SIG-M5 treated with dmso at 0.1 percent for 504 hours (cell line): ENCODE results near the gene FNDC1.

ENCODE experiments used
- DNase-seq: peaks from one replicate; lab custom pipeline; 2025; ENCODE audit not compliant: unreplicated experiment; lab: John Stamatoyannopoulos, UW

Gene FNDC1

DNA sequence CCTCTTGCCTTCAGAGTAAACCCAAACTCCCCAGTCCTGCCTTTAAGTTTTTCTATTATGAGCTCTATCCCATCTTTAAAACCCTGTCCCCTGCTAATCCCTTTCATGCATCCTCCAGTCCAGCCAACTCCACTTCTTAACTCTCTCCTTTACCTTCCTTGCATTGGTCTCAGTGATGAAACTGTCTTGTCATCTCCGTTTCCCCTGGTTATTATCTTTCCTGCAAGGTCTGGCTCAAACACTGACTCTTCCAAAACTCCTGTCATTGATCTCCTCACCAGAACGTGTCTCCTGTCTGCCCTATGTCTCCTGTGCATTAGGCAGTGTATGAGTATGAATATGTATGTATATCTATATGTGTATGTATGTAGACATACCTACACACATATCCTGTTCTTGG, 11.8 kb upstream of the FNDC1 start:
- no peak for DNase-seq

DNA sequence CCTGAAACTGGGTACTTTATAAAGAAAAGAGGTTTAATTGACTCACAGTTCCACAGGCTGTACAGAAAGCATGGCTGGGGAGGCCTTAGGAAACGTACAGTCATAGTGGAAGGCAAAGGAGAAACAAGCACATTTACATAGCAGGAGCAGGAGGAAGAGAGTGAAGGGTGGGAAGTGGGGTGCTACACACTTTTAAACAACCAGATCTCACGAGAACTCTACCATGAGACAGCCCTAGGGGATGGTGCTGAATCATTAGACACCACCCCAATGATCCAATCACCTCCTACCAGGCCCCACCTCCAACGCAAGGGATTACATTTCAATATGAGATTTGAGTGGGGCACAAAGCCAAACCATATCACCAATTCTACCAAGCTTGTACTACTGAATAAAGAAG, 7.4 kb upstream of the FNDC1 start:
- no peak for DNase-seq

DNA sequence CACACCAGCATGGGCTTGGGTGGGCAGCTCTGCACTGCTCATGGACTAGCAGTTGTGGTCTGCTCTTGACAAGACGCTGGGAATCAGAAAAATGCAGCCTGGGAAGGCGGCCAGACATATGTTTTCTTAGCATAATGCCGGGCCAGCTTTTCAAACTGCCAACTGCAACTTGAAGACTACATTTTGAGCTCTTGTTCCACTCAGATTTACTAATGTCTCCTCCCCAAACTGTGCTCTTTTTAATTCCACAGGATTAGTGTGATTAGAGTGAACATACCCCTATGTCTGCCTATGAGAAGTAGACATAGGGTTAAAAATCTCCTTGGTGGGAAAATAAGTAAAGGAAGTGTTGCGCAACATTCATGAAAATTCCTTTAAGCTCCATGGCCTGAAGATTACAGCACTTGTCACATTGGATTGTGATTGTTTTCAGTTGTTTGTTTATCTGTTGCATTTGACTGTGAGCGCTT, 5.3 kb upstream of the FNDC1 start:
- DNase-seq = no peak

DNA sequence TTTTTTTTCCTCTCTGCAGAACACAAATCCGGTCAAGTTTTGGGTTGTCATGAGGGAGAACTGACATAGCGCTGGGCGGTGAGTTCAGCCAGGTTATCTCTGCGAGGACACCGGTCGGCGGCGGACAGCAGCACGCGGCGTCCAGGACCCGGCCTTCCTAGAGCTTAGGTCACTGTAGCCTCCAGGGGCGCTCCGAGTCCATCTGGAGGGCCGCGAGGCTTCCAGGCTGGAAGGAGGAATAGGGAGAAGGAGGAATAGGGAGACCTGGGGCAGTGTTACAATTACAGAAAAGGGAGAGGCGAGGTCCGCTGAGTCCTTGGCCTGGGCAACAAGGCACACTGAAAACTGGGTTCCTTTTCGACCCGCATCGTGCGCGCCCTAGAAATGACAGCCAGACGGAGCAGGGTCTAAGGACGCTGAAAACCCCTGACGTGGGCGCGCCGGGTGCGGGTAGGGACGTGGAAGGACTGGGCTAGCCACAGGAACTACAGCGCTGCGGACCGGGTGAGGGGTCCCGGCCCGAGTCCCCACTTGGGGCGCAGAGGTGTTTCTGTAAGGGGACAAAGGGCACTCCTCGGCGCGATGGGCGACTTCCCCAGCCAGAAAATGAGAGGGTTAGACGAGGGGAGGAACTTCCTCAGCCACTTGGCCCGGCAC, 536 bp upstream of the FNDC1 start:
- no peak for DNase-seq

DNA sequence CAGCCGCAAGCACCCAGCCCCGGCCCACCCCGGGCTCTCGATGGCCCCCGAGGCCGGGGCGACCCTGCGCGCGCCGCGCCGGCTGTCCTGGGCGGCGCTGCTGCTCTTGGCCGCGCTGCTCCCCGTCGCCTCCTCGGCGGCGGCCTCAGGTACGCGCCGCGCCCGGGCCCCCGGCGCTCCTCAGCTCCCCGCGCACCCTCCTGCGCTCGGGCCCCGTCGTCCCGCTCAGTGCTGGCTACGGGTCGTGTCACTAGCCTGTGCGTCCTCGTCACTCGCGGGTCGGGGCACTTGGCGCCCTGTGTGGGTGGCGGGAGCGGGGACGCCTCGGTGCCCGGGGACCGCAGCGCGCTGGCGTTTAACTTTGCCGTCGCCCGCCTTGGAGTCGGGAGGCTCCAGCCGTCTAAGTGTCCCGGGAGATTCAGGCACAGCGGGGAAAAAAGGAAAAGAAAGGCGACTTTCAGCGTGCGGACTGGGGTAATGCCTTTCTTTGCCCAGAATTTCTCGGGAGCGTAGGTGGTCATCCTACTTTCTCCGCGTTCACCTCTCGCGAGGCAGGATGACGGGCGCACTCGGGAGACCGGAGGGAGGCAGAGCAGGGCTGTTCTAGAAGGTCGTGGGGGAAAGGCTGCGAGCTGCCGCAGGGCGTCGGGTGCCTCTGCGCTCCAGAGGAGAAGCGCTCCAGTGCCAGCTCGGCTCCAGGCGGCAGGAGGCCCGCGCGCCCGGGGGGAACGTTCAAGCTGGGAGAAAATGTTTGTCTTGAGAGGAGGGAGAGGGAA, 545 bp downstream of the FNDC1 start:
- DNase-seq = no peak

DNA sequence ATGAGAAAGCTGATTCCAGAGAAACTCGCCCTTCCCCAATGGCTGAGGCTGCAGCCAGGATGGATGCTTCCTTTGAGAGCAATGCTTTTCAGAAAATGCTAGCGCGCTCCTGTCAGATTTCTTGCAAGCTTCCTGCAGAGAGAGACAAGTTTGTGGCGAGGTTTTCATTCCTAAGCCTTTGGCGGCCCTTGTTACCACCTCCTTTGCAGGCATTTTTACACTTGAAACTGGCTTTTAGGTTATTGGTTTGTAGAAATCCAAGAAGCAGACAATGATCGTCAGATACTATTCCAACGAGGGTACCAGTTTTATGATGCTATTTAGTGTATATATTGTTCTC, 1.1 kb downstream of the FNDC1 start:
- DNase-seq = no peak

DNA sequence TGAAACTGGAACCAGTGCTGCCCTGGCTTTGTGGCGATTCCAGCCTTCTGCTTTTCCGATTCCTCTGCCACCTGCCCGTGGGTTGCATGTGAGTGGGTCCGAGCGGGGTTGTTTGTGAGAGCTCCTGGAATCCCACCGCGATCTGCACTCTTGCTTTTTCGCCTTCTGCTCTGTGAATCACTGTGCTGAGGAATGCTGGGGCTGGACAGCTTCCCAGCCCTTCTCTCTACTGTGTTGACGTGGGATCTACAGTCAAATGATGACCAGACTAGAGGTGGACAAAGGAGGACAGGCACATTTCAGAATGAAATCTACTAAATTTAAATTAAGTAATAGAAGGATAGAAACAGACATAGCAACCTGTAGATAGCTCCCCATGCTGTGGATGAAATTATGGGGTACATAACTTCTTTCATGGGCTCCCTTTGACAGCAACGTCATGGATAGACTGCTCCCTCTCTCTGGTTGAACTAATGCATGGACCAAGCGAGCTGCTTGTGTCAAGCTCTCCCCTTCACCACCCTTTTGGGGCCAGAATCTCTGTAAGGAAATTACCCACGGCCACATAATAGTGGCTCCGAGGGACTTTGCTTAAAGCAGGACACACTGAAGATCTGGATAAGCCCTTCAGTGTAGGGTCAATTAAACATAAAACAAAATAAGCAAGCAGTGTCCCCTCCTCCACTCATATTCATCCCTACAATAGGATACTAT, 2.0 kb downstream of the FNDC1 start:
- DNase-seq = no peak

DNA sequence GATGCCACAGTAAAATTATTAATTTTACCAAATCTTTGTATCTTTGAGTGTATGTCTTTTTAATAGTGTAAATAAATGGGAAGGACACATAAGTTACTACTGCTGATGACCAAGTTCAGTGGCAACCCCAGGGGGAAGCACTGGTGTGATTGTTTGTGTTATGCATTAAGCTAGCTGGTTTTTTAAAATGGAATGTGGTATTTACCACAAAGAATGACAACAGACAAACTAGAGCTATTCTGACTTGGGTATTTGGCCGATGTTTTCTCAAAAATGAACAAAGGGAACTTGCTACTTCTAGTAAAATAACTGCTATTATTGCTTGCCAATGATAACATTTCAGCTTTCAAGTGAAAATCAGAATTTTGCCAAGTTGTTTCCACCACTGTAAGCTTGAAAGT, 2.9 kb downstream of the FNDC1 start:
- DNase-seq = no peak

DNA sequence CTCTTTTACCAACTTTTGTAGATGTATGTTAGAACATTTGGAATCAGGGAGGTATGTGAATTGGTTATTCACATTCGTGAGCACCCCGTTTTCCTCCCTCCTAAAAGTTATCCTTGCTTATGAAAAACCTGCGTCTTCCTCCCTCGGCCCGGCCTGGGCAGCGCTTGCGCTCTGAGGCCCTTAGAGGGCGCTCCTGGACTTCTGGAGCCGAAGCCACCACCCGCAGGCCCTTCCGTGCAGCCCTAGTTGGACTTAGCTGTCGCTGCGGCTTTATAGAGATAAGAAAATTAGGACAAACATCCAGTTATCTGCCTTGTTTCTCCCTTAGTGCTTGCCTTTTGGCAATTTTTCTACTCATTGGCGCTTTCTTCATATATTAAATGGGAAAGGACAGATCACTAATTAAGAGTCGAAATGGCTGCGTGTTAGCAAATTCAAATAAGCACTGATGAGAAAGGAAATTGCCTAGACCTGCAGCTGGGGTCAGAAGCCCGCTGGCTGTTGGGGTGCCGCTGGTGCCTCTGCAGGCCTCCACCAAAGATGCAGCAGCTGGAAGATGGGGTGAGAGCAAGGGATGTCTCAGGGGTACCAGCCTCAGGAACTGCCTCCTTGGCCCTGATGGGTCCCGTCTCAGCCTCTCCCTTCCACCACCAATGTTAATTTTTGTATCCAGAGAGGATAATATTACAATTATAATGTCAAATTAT, 5.2 kb downstream of the FNDC1 start:
- peak; percentile 64 for DNase-seq

DNA sequence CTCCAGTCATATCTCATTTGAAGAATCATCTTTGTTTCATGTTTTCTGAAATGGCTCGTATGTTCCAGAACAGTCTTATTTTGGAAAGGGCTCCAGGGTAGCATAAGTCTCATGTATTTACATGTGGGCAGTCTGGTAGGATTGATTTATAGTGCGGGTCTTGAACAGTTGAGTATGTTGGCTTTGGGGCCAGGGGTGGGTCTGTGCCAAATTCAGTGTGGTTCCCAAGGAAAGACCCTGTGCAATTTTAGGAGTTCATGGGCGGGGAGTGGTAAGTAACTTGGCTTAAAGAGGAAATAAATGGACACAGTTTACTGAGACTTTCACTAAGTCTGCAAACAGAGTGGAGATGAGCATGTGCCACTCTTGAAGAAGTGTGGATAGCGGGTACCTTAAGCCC, 7.7 kb downstream of the FNDC1 start:
- no peak for DNase-seq

DNA sequence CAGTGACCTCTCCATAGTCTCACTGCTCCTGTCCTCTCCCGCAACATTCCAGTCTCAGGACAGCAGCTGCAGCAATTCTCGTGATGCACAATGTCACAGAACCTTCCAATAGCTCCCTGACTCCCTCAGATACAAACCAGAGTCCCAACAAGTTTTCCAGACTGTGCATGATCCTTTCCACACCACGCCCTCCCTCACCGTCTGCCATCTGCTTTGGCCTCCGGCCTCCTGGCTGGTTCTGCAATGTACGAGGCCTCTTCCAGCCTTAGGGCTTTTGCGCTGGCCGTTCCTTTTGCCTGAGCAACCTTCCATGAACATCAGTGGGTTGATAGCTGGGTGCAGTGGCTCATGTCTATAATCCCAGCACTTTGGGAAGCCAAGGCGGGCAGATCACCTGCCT, 9.6 kb downstream of the FNDC1 start:
- DNase-seq = no peak

DNA sequence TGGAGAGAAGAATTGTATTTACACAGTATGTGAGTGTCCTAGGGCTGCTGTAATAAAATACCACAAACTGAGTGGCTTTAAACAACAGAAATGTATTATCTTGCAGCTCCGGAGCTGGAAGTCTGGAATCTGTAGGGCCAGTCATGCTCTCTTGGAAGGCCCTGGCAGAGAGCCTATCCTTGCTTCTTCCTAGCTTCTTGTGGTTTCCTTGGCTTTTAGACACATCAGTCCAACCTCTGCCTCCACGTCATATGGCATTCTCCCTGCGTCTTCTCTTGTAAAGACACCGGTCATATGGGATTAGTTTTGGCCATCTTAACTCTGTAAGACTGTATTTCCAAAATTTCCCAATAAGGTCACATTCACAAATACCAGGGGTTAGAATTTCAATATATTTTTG, 10.8 kb downstream of the FNDC1 start:
- DNase-seq = no peak

DNA sequence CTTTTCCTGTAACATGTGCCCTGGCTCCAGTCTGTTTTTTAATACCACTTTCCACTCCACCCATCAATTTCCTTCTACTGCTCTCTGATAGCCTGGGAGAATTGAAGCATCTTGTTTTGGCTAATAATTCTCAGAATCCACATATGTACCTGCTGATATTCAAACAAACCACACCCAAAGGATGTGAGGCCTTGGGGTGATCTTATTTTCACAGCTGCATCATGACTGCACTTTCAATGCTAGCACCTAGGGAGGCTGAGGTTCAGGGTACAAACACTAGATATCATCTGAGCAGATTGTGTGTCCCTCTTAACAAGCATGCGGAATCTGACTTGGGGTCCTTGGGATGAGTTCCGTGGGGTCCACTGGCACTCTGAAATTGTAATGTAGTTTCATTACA, 12.7 kb downstream of the FNDC1 start:
- DNase-seq = no peak

DNA sequence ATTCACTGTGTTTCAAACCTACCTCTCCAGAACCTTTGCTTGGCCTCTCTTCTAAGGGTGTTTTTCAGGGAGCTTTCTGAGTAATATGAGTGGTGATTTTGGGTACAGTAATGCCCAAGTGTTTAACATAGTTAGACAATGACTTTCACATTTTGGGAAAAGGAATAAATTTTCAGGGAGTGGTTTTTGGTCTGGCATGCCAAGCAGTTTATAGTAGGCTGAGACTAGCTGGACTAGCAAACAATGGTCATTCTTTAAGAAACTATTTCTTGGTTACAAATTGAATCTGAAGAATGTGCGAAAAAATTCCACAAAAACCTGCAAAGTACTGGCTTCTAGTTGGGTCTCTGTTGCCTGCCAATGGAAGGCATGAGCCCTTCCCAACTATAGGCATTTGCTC, 15.4 kb downstream of the FNDC1 start:
- DNase-seq = no peak

DNA sequence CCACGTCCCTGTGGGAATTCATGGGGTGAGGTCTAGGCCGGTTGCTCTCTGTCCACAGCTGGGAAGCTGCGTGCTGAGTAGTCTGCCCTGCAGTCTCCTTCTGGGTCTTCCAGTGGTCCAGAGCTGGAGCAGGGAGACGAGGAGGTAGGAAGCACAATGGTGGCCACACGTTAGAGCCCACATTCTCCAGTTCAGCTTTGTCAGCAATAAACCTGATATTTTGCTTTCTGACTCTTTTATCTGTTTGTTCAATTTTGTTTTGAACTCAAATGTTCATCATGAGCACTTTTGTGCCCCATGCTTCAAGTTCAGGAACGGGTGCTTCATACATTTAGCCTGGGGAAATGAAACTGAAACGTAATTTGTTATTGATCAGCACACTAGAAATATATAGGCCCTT, 21.3 kb downstream of the FNDC1 start:
- no peak for DNase-seq

DNA sequence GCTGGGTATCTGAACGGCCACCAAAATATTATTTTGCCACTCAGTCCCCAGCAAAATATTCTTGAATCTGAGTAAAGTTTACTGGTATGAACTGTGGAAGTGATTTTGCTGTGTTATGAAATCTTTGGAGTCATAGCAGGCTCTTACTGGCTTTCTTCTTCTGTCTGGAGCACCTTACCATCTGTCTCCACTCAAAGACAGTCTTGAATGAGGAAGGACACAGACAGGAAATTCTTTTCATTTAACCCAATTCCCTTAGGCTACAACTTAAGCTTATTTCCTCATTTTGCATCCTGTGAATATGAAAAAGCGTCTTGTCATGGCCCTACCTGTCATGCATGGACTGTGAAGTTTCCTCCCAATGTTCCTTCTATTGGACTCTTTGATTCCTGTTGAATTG, 24.7 kb downstream of the FNDC1 start:
- no peak for DNase-seq

DNA sequence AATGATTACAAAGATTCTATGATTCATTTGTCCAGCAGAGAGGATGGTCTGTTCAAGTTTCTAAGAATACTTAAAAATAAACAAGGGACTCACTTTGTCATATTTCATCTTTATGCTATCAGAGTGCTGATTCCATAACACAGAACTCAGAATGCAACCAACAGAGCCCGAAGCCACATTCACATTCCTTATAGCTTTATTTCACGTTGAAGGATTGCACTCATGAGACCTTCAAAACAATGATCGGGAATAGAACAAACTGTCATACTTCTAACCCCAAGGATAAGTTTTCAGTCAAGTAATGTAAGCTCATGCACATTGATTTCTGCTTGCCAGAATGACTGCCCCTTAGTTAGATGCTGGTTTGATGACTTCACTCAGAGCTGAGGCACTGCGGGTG, 25.2 kb downstream of the FNDC1 start:
- no peak for DNase-seq

DNA sequence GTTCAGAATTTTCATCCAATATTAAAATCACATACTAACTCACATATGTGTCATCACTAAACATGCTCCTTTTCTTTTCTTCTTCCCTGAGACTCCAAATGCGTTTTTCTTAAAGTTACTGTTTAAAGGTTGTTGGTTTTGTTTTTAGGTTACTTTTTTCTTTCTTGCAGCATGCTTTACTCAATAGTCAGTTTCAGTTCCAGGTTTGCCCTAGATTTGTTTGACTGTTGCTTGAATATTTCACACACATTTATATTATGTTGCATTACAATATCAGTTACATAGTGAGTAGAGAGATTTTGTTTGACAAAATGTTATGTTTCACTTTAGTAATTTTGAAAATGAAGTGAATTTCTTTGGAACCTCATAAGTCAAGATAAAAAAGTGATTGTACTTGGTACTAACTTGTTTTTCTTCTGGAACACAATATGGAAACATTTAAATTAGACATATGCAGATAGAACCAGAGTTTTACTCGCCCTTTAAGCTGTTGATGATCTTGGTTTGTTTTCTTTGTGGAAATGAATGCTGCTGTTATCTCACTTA, 27.3 kb downstream of the FNDC1 start:
- DNase-seq = peak; percentile 26

DNA sequence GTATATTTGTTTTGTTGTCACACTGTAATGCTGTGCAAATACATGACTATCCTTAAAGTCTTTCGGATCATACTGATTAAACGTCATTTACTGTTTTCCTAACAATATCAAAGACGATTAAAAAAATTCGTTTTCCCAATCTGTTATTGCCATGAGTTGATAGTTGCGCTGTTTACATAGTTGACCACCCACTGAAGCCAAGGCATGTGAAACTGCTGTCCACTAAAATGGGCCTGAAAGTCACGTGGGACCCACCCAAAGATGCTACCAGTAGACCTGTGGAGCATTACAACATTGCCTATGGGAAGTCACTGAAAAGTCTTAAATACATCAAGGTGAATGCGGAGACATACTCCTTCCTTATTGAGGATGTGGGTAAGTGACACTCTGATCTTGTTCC, 28.1 kb downstream of the FNDC1 start:
- no peak for DNase-seq

DNA sequence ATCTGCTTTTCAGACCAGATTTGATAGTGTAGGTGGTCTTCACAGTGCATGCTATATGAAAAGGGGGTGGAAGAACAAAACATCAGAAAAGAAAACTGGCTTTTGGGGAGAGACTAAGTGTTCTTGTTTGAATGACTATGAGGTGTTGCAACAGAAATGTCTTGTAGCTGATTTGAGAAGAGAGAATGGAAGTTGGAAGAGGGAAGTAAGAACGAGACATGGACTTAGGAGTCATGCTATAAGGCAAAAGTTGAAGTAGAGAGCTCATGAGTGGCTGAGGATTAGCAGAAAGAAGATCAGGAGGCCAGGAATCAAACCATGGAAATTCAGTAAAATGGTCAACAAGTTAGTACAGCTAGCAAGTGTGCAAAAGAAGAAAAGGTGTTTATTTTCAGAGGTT, 32.1 kb downstream of the FNDC1 start:
- DNase-seq = peak; percentile 64

DNA sequence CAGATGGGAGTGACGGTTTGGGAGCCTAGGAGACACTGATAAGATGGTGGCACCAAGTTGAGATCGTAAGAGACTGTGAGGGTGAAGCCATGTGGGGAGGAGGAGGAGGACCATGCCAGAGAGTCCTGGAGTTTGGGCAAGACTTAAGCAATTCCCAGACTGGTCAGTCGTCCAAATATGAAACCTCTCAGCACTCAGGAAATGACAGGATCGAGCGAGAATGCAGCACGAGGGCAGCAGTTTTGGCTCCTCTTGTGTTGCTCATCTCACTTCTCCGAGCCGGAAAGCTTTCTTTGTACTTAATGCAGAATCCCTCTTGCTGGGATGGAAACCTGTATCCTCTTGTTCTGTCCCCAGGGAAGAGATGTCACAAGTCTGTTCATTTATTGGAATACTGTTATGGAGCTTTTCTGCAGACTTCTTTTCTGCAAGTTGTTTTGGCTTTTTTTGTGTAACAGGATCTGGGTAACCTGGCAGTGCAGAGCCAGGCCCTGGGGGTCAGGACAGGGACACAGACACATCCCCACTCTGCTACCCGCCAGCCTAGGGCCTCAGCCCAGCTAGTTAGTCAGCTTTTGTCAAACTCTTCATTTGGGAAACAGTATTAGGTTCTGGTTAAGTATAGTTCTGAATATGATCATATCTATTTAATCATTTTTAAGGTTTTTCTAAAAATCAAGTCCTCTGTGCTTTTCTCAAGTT, 34.3 kb downstream of the FNDC1 start:
- DNase-seq = no peak
